HG02981 (cell line): Measurements from ENCODE around the gene CLK3.

Experiments used
- ATAC-seq: cut with Tn5 transposase; IDR thresholded peaks from one replicate; pipeline ENCODE4 v1.9.1; 2021; ENCODE audit warnings: mild to moderate bottlenecking, moderate library complexity; ENCODE audit not compliant: unreplicated experiment

Gene CLK3

DNA sequence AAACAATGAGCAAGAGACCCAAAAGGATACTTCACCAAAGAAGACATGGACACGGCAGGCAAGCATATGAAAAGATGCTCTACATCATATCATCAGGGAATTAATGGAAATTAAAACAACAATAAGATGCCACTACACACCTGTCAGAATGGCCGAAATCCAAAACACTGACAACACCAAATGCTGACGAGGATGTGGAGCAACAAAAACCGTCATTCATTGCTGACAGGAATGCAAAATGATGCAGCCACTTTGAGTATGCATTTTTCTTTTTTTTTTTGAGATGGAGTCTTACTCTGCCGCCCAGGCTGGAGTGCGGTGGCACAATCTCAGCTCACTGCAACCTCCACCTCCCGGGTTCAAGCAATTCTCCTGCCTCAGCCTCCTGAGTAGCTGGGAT is 61.2 kb downstream of the CLK3 start:
- no peak for ATAC-seq
